IMR-90 (cell line): ENCODE measurements around the gene TXNDC8. TPM values are rescaled to one million over a fixed set of nuclear protein-coding genes. Genes with fewer than 3 reads are reported as not detected.

Source experiments
- ATAC-seq: fragments of 200-7000 bp; cut with Tn5 transposase; 2 replicates; pipeline ENCODE4 v1.9.1; 2020; ENCODE audit warnings: low read depth, mild to moderate bottlenecking, moderate library complexity
- BruUV-seq: library from RNA; stranded (reverse); fragments of 400-500 nt; replicated peaks from 2 replicates; lab custom pipeline; 2021; lab: Mats Ljungman, UMichigan
- CTCF ChIA-PET: fragments of 300-600 bp; formaldehyde crosslinking; extraction: SDS; loops from one replicate; lab custom pipeline; 2021; ENCODE audit warnings: antibody characterized with exemption; lab: Yijun Ruan, JAX
- POLR2A ChIA-PET: fragments of 300-600 bp; sonication (Branson Sonifier 250); formaldehyde crosslinking; loops from one replicate; lab custom pipeline; 2022; ENCODE audit warnings: antibody characterized with exemption; ENCODE audit not compliant: unreplicated experiment; lab: Charles Lee
- DNase-seq: peaks from one replicate; pipeline ENCODE4 v3.0.0; 2013
- H2AFZ ChIP-seq: replicated peaks from 2 replicates; pipeline ENCODE3; 2013; ENCODE audit warnings: low read length, mild to moderate bottlenecking; ENCODE audit not compliant: poor library complexity
- H2AK5ac ChIP-seq: 2 replicates; pipeline ENCODE4 v1.6.1; 2013; ENCODE audit warnings: low read depth, low read length, inconsistent platforms
- H2AK9ac ChIP-seq: replicated peaks from 2 replicates; pipeline ENCODE3; 2013; ENCODE audit warnings: mild to moderate bottlenecking, low read depth, low read length, moderate library complexity; ENCODE audit not compliant: poor library complexity
- H2BK120ac ChIP-seq: 2 replicates; pipeline ENCODE4 v1.6.1; 2013; ENCODE audit warnings: low read depth, low read length, inconsistent platforms
- H2BK15ac ChIP-seq: 3 replicates; pipeline ENCODE4 v1.6.1; 2013; ENCODE audit warnings: low read depth, low read length, inconsistent platforms
- H2BK20ac ChIP-seq: 2 replicates; pipeline ENCODE4 v1.6.1; 2013; ENCODE audit warnings: low read depth, mild to moderate bottlenecking, inconsistent platforms, low read length, moderate library complexity
- H2BK5ac ChIP-seq: 2 replicates; pipeline ENCODE4 v1.6.1; 2013; ENCODE audit warnings: mild to moderate bottlenecking, low read depth, low read length, inconsistent platforms; ENCODE audit not compliant: poor library complexity, severe bottlenecking
- H3K14ac ChIP-seq: replicated peaks from 2 replicates; pipeline ENCODE4 v1.6.1; 2013; ENCODE audit warnings: low read depth, low read length, inconsistent platforms
- H3K18ac ChIP-seq: 2 replicates; pipeline ENCODE4 v1.6.1; 2013; ENCODE audit warnings: low read depth, low read length, control low read depth
- H3K23ac ChIP-seq: 2 replicates; pipeline ENCODE4 v1.6.1; 2013; ENCODE audit warnings: low read depth, low read length, inconsistent platforms
- H3K27ac ChIP-seq: 2 replicates; pipeline ENCODE4 v1.5.1; 2013; ENCODE audit warnings: mild to moderate bottlenecking, control low read depth, low read length; ENCODE audit not compliant: insufficient read depth
- H3K27me3 ChIP-seq: 2 replicates; pipeline ENCODE4 v1.6.1; 2013; ENCODE audit warnings: low read length; ENCODE audit not compliant: control insufficient read depth, insufficient read depth
- H3K36me3 ChIP-seq: 2 replicates; pipeline ENCODE4 v1.6.1; 2013; ENCODE audit warnings: low read length, mixed read lengths; ENCODE audit not compliant: control insufficient read depth, insufficient read depth
- H3K4ac ChIP-seq: 2 replicates; pipeline ENCODE4 v1.6.1; 2013; ENCODE audit warnings: low read depth, low read length, inconsistent platforms
- H3K4me1 ChIP-seq: 2 replicates; pipeline ENCODE4 v1.6.1; 2013; ENCODE audit warnings: low read length, mixed read lengths; ENCODE audit not compliant: control insufficient read depth, insufficient read depth
- H3K4me2 ChIP-seq: 2 replicates; pipeline ENCODE4 v1.6.1; 2013; ENCODE audit warnings: low read depth, mild to moderate bottlenecking, control low read depth, low read length, moderate library complexity
- H3K4me3 ChIP-seq: 2 replicates; pipeline ENCODE4 v1.5.1; 2013; ENCODE audit warnings: low read depth, mild to moderate bottlenecking, control low read depth, low read length, moderate library complexity; ENCODE audit not compliant: insufficient read depth
- H3K56ac ChIP-seq: 2 replicates; pipeline ENCODE4 v1.6.1; 2013; ENCODE audit warnings: low read length, inconsistent platforms; ENCODE audit not compliant: insufficient read depth; ENCODE audit errors: extremely low read depth
- H3K79me1 ChIP-seq, 2 experiments: 2 replicates each; pipeline ENCODE4 v1.6.1; 2013; ENCODE audit warnings: low read length in 2 of 2, inconsistent platforms in 1 of 2, low read depth in 1 of 2
- H3K9ac ChIP-seq: 2 replicates; pipeline ENCODE4 v1.6.1; 2013; ENCODE audit warnings: low read depth, low read length, control low read depth
- H3K9me1 ChIP-seq: 2 replicates; pipeline ENCODE4 v1.6.1; 2013; ENCODE audit warnings: low read length, inconsistent platforms; ENCODE audit not compliant: insufficient read depth
- H3K9me3 ChIP-seq: 2 replicates; pipeline ENCODE4 v1.6.1; 2013; ENCODE audit warnings: low read length; ENCODE audit not compliant: control insufficient read depth, insufficient read depth
- H4K20me1 ChIP-seq: 2 replicates; pipeline ENCODE4 v1.6.1; 2013; ENCODE audit warnings: low read length, inconsistent platforms; ENCODE audit not compliant: insufficient read depth
- H4K5ac ChIP-seq: 2 replicates; pipeline ENCODE4 v1.6.1; 2013; ENCODE audit warnings: mild to moderate bottlenecking, low read depth, low read length, control low read depth
- H4K8ac ChIP-seq, 2 experiments: 2 replicates each; pipeline ENCODE4 v1.6.1; 2013; ENCODE audit warnings: low read depth in 2 of 2, low read length in 2 of 2, control low read depth in 1 of 2, inconsistent platforms in 1 of 2
- H4K91ac ChIP-seq: 2 replicates; pipeline ENCODE4 v1.6.1; 2013; ENCODE audit warnings: low read depth, low read length, inconsistent platforms; ENCODE audit not compliant: insufficient read depth
- BHLHE40 ChIP-seq: fragments of 150-350 bp; IDR thresholded peaks from 2 replicates; pipeline ENCODE4 v1.6.1; 2016; ENCODE audit warnings: mild to moderate bottlenecking, low read depth, low read length
- CEBPB ChIP-seq: IDR thresholded peaks from 2 replicates; pipeline ENCODE4 v1.6.1; 2012; ENCODE audit warnings: low read depth, low read length, improper control_type of control experiment
- CHD1 ChIP-seq: IDR thresholded peaks from 2 replicates; pipeline ENCODE4 v1.6.1; 2012; ENCODE audit warnings: low read depth, low read length, improper control_type of control experiment
- ELK1 ChIP-seq: fragments of 150-350 bp; IDR thresholded peaks from 2 replicates; pipeline ENCODE4 v1.6.1; 2016; ENCODE audit warnings: low read depth, mild to moderate bottlenecking, low read length, moderate library complexity, borderline replicate concordance
- FOS ChIP-seq: fragments of 150-350 bp; IDR thresholded peaks from 2 replicates; pipeline ENCODE4 v1.6.1; 2016; ENCODE audit warnings: low read depth, low read length
- MAFK ChIP-seq: IDR thresholded peaks from 2 replicates; pipeline ENCODE4 v1.6.1; 2012; ENCODE audit warnings: low read depth, low read length, improper control_type of control experiment
- MAZ ChIP-seq: IDR thresholded peaks from 2 replicates; pipeline ENCODE4 v1.6.1; 2012; ENCODE audit warnings: low read depth, mild to moderate bottlenecking, low read length, improper control_type of control experiment, moderate library complexity, borderline replicate concordance
- MXI1 ChIP-seq: IDR thresholded peaks from 2 replicates; pipeline ENCODE4 v1.6.1; 2012; ENCODE audit warnings: low read depth, mild to moderate bottlenecking, low read length, moderate library complexity, borderline replicate concordance
- NFE2L2 ChIP-seq: fragments of 150-350 bp; IDR thresholded peaks from 2 replicates; pipeline ENCODE4 v1.6.1; 2016; ENCODE audit warnings: low read depth, mild to moderate bottlenecking, low read length
- POLR2A ChIP-seq: IDR thresholded peaks from 2 replicates; pipeline ENCODE4 v1.6.1; 2012; ENCODE audit warnings: mild to moderate bottlenecking, low read depth, low read length
- RAD21 ChIP-seq: IDR thresholded peaks from 2 replicates; pipeline ENCODE4 v1.6.1; 2012; ENCODE audit warnings: low read length, improper control_type of control experiment
- RCOR1 ChIP-seq: IDR thresholded peaks from 2 replicates; pipeline ENCODE4 v1.6.1; 2012; ENCODE audit warnings: mild to moderate bottlenecking, low read length, improper control_type of control experiment; ENCODE audit not compliant: insufficient replicate concordance
- RFX5 ChIP-seq: IDR thresholded peaks from 2 replicates; pipeline ENCODE4 v1.8.0; 2012; ENCODE audit warnings: low read depth, mild to moderate bottlenecking, low read length, moderate library complexity
- SMC3 ChIP-seq: fragments of 150-350 bp; IDR thresholded peaks from 2 replicates; pipeline ENCODE4 v1.6.1; 2016; ENCODE audit warnings: low read depth, mild to moderate bottlenecking, antibody characterized with exemption, low read length, moderate library complexity
- dilution Hi-C: fragments of 300-500 bp; cut with HindIII; formaldehyde crosslinking; loops from one replicate; pipeline ENCODE4 v1.14.3; 2018; ENCODE audit warnings: low sequenced_read_pairs; ENCODE audit not compliant: unreplicated experiment
- in situ Hi-C: fragments of 300-500 bp; cut with MboI; formaldehyde crosslinking; loops from 3 replicates; pipeline ENCODE4 v1.14.3; 2019; ENCODE audit warnings: low sequenced_read_pairs, inconsistent platforms, mixed read lengths
- intact Hi-C: fragments of 100-400 bp; cut with micrococcal nuclease; formaldehyde crosslinking; loops from 2 replicates; pipeline ENCODE4 v1.10.0; 2022
- polyA plus RNA-seq, 3 experiments: library from polyadenylated mRNA; depleted of rRNA; stranded (reverse); fragments of >200 nt; gene quantifications; 2 replicates each; pipeline ENCODE4 v1.2.3, GENCODE V29; 2012; ENCODE audit warnings: low replicate concordance in 1 of 3
- total RNA-seq: library from RNA; depleted of rRNA; stranded (reverse); fragments of >200 nt; gene quantifications from 2 replicates; pipeline ENCODE4 v1.2.3, GENCODE V29; 2012
- TF ChIP-seq, protein P1 (sequence below): fragments of 150-350 bp; IDR thresholded peaks from 2 replicates; pipeline ENCODE4 v1.6.1; 2017; ENCODE audit warnings: mild to moderate bottlenecking, antibody characterized with exemption, low read length, low read depth

Gene TXNDC8
- total and polyA plus RNA-seq, 2 of the 4 experiments (the other 2 are of a cell fraction) = not detected

DNA sequence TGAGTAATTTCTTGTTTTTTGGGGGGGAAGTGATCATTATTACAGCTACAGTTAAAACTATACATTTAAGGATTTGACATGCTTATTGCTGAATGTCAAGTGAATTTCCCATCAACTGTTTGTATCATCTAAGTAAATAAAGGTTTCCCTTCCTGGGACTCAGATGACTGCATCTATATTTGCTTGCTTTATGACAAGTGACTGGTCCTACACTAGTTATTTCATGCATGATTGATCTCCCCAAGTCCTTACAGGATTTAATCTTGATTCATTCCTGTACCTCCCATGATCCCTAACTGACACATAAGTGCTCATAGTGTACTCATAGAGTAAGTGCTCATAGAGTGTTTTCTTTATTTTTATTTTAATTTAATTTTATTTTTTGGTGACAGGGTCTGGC, 2.8 kb downstream of the TXNDC8 start:
- no peak overlapping the region for H3K23ac ChIP-seq
- H3K4ac ChIP-seq = no peak overlapping the region
- no peak overlapping the region for H3K4me2 ChIP-seq
- H2AFZ ChIP-seq = no peak overlapping the region
- no TSS peak for BruUV-seq
- no peak overlapping the region for H3K9ac ChIP-seq
- no peak overlapping the region for H2BK15ac ChIP-seq
- H3K36me3 ChIP-seq = no peaks in the 10 kb centered on the region
- H3K27ac ChIP-seq = no peak overlapping the region
- no peak overlapping the region for H3K14ac ChIP-seq
- ChIA-PET CTCF (interaction anchor here (0.5 kb wide), 1 partner anchor 1287 kb away, joined by 5 read pairs; no protein-coding TSS in a partner anchor), POLR2A (no interaction called here)
- no peaks in the 10 kb centered on the region for H3K79me1 ChIP-seq
- DNase-seq (no peak), ATAC-seq (no peak)
- intact Hi-C loops = no loop called here
- no peaks in the 10 kb centered on the region; the same call in 1 of the 2 replicates for H3K27me3 ChIP-seq
- no peak for TF ChIP-seq BHLHE40
- no peak for TF ChIP-seq NFE2L2
- TF ChIP-seq, protein P1, sequence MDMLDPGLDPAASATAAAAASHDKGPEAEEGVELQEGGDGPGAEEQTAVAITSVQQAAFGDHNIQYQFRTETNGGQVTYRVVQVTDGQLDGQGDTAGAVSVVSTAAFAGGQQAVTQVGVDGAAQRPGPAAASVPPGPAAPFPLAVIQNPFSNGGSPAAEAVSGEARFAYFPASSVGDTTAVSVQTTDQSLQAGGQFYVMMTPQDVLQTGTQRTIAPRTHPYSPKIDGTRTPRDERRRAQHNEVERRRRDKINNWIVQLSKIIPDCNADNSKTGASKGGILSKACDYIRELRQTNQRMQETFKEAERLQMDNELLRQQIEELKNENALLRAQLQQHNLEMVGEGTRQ = no peak
- TF ChIP-seq MAZ = no peak
- TF ChIP-seq POLR2A = no peak
- no peak for TF ChIP-seq ELK1
- TF ChIP-seq FOS = no peak
- no peak for TF ChIP-seq RAD21
- TF ChIP-seq RFX5 = no peak
- no peak for TF ChIP-seq CHD1
- no peak for TF ChIP-seq SMC3
- TF ChIP-seq MXI1 = no peak
- no peak for TF ChIP-seq MAFK
- no peak for TF ChIP-seq RCOR1
- TF ChIP-seq CEBPB = no peak
- no peaks in the 10 kb centered on the region for H3K9me1 ChIP-seq
- no peak overlapping the region for H3K56ac ChIP-seq
- H2BK120ac ChIP-seq = no peak overlapping the region
- H4K91ac ChIP-seq = no peak overlapping the region
- H4K5ac ChIP-seq = no peak overlapping the region
- H2AK5ac ChIP-seq = no peak overlapping the region
- H4K8ac ChIP-seq = no peak overlapping the region
- H3K4me1 ChIP-seq = no peaks in the 10 kb centered on the region; the same call in none of the 2 replicates
- dilution Hi-C loops = no loop called here
- no peak overlapping the region for H2AK9ac ChIP-seq
- no peak overlapping the region for H3K18ac ChIP-seq
- H4K20me1 ChIP-seq = no peaks in the 10 kb centered on the region
- no peak overlapping the region for H2BK5ac ChIP-seq
- H3K9me3 ChIP-seq = peaks cover 3% of the 10 kb centered on the region; the same call in 1 of the 2 replicates
- H3K4me3 ChIP-seq = no peak overlapping the region
- no peak overlapping the region for H2BK20ac ChIP-seq
- in situ Hi-C loops = loop anchor here (5.0 kb wide), 1 partner anchor 47 kb away; no protein-coding TSS in a partner anchor
